Kidney (tissue), 14 donors: ENCODE results near the gene LMBR1. TPM values are rescaled to one million over a fixed set of nuclear protein-coding genes. Genes with fewer than 3 reads are reported as not detected.
"Not testable (repeated sequence)": the region's sequence is repeated elsewhere in the genome, so short reads cannot be mapped to it uniquely, and the experiment has no call there.

Source experiments
- DNase-seq, 5 donors: peaks; one replicate each; pipeline ENCODE4 v3.0.0-alpha.2; 2013 to 2020
- FAIRE-seq: peaks from 2 replicates; lab custom pipeline; 2012; peaks lifted over from hg19 to GRCh38; lab: Jason Lieb, UNC
- H3K27ac ChIP-seq, 2 donors: one replicate each; pipeline ENCODE4 v1.7.0; 2013; ENCODE audit warnings: low read depth in 2 of 2, low read length in 2 of 2, inconsistent platforms in 1 of 2
- H3K27me3 ChIP-seq: one replicate; pipeline ENCODE4 v1.7.1; 2013; ENCODE audit warnings: low read length, inconsistent platforms; ENCODE audit not compliant: control insufficient read depth, insufficient read depth
- H3K36me3 ChIP-seq, 3 donors: one replicate each; pipeline versions ENCODE4 v1.7.0 to v1.7.1; 2013; ENCODE audit warnings: low read length in 3 of 3, control low read depth in 1 of 3, inconsistent platforms in 1 of 3; ENCODE audit not compliant: insufficient read depth in 3 of 3, control insufficient read depth in 2 of 3
- H3K4me1 ChIP-seq, 3 donors: one replicate each; pipeline versions ENCODE4 v1.7.0 to v1.7.1; 2013; ENCODE audit warnings: low read length in 3 of 3, inconsistent platforms in 1 of 3, low read depth in 1 of 3; ENCODE audit not compliant: control insufficient read depth in 2 of 3, insufficient read depth in 2 of 3
- H3K4me3 ChIP-seq, 3 donors: one replicate each; pipeline versions ENCODE4 v1.7.0 to v1.8.1; 2013; ENCODE audit warnings: low read length in 3 of 3, control low read depth in 1 of 3, inconsistent platforms in 1 of 3
- H3K9ac ChIP-seq, 3 donors: one replicate each; pipeline versions ENCODE4 v1.7.0 to v1.7.1; 2013; ENCODE audit warnings: low read length in 3 of 3, control low read depth in 1 of 3, inconsistent platforms in 1 of 3
- H3K9me3 ChIP-seq, 3 donors: one replicate each; pipeline versions ENCODE4 v1.7.0 to v1.7.1; 2013; ENCODE audit warnings: low read length in 3 of 3, control low read depth in 1 of 3, inconsistent platforms in 1 of 3; ENCODE audit not compliant: control insufficient read depth in 2 of 3, insufficient read depth in 1 of 3
- intact Hi-C: fragments of 100-400 bp; cut with DNase I; formaldehyde crosslinking; loops from one replicate; pipeline ENCODE4 v1.11.1; 2022
- polyA plus RNA-seq: library from polyadenylated mRNA; stranded (reverse); fragments of 350-450 nt; fragmentation: Illumina TruSeq; extraction: RNeasy Lipid Tissue Mini Kit (QIAGEN cat#74804); gene quantifications from one replicate; pipeline ENCODE4 v1.2.3, GENCODE V29; 2014; ENCODE audit warnings: low read depth, low replicate concordance; ENCODE audit not compliant: insufficient read depth
- total RNA-seq: library from RNA; stranded (reverse); fragmentation: NEBNext Ultra II Directional; extraction: Animal tissue kit (Norgen Biotek cat#: 25700); gene quantifications from one replicate; pipeline ENCODE4 v1.2.1, GENCODE V29; 2021
- TF ChIP-seq, protein P1 (sequence below): IDR thresholded peaks from 3 replicates; pipeline ENCODE4 v1.5.1; 2012; ENCODE audit warnings: mild to moderate bottlenecking, moderate library complexity, borderline replicate concordance; ENCODE audit not compliant: insufficient read depth; ENCODE audit errors: extremely low read depth
- donor health status: control.
- donor health status: control.
- donor health status: control.
- donor health status: control.
- donor health status: control.
- donor health status: DM: yes; HTN: yes; CAD: no.
- donor health status: Normal renal cell carcinoma (clear cell type).

LMBR1 gene
- total and polyA plus RNA-seq, 2 donors from 2014 or later: 19.6 to 82.6 TPM

DNA sequence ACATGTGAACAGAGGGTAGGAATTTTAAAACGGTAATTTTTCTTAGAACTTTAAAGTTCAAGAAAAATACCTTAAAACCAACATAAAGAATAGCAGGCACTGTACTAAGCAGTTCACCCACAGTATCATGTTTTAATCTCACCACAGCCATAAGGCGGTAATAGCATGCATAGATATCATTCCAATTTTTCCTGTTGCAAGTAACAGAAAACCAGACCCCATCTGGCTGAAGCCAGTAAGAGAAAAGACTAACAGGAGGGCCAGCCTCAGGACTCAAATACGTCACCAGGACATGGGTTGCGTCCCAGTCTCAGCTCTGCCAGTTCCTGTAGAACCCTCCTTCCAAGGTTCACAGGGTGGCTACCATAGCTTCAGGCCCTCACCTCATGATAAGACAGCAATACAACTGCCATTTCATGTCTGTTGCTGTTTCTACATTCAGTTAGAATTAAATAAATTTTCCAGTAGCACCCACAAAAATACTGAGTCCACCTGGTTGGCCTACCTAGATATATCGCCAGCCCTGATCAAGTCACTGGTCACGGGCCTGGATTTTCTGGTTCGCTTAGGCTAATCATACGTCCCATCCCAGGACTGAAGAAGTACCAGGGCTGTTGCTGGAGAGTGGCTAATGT is 254.4 kb downstream of the LMBR1 start:
- TF ChIP-seq, protein P1, sequence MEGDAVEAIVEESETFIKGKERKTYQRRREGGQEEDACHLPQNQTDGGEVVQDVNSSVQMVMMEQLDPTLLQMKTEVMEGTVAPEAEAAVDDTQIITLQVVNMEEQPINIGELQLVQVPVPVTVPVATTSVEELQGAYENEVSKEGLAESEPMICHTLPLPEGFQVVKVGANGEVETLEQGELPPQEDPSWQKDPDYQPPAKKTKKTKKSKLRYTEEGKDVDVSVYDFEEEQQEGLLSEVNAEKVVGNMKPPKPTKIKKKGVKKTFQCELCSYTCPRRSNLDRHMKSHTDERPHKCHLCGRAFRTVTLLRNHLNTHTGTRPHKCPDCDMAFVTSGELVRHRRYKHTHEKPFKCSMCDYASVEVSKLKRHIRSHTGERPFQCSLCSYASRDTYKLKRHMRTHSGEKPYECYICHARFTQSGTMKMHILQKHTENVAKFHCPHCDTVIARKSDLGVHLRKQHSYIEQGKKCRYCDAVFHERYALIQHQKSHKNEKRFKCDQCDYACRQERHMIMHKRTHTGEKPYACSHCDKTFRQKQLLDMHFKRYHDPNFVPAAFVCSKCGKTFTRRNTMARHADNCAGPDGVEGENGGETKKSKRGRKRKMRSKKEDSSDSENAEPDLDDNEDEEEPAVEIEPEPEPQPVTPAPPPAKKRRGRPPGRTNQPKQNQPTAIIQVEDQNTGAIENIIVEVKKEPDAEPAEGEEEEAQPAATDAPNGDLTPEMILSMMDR: no peak
- Histone ChIP-seq H3K36me3 (no peaks in the 10 kb centered on the region), H3K4me3 (no peak overlapping the region), H3K9ac (no peak overlapping the region), H3K4me1 (peaks cover 0 to 10% (median 4%) of the 10 kb centered on the region in 3 donors), H3K27me3 (no peaks in the 10 kb centered on the region), H3K27ac (no peak overlapping the region), H3K9me3 (peaks cover 0 to 9% (median 0%) of the 10 kb centered on the region in 3 donors)
- intact Hi-C loops: no loop called here
- DNase-seq: no peak
- FAIRE-seq: no peak

DNA sequence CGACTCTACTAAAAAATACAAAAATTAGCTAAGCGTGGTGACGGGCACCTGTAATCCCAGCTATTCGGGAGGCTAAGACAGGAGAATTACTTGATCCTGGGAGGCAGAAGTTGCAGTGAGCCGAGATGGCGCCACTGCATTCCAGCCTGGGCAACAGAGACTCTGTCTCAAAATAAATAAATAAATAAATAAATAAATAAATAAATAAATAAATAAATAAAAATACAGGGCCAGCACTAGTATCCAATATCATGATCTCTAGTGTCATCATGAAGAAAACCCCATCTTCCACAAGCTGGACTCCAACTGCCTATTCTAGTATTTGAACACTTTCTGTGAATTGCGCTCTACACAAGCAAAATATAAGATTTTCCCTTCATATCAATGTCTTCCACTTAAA is 255.9 kb downstream of the LMBR1 start:
- intact Hi-C loops: not testable (repeated sequence)

DNA sequence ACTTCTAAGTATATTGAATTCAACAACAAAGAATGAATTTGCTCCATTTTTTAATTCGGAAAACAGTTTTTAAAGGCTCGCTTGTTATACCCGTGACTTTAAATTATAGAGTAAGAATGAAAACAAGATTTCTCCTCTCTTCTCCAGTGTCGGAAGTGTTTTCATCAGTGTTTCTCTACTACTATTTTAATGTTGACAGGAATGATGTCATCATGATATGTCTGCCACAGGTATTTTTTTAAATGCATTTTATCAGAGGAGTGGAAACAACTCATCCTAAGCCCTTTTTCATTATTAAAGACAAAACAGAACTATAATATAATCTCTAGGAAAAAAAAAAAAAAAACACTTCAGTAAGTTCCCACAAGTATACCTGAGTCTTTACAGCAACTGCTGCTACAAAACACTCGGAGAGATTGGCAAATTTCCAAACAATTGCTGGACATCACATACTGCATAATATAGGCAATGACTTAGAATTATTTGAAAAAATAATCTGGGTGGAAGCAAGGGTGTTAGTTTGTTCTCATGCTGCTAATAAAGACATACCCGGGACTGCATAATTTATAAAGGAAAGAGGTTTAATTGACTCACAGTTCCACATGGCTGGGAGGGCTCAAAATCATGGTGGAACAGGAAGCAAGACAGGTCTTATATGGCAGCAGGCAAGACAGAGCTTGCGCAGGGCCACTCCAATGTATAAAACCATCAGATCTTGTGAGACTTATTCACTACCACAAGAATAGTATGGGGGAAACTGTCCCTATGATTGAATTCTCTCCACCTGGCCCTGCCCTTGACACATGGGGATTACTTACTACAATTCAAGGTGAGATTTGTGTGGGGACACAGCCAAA is 257.2 kb downstream of the LMBR1 start:
- H3K27ac ChIP-seq: no peak overlapping the region
- H3K4me1 ChIP-seq: peaks cover 0 to 6% (median 4%) of the 10 kb centered on the region in 3 donors
- peaks cover 0 to 9% (median 0%) of the 10 kb centered on the region in 3 donors for H3K9me3 ChIP-seq
- FAIRE-seq (no peak), DNase-seq (no peak)
- no peaks in the 10 kb centered on the region for H3K27me3 ChIP-seq
- no peak overlapping the region for H3K4me3 ChIP-seq
- H3K9ac ChIP-seq: no peak overlapping the region
- intact Hi-C loops: no loop called here
- H3K36me3 ChIP-seq: no peaks in the 10 kb centered on the region
- TF ChIP-seq, protein P1: no peak

More for the DNA sequence above, 255.9 kb downstream of the LMBR1 start:
- H3K9ac ChIP-seq, H3K4me3 ChIP-seq, H3K27me3 ChIP-seq, H3K9me3 ChIP-seq, DNase-seq, H3K36me3 ChIP-seq, FAIRE-seq, H3K27ac ChIP-seq: not testable (repeated sequence)
- H3K4me1 ChIP-seq: peaks cover 0 to 10% (median 4%) of the 10 kb centered on the region in 3 donors

DNA sequence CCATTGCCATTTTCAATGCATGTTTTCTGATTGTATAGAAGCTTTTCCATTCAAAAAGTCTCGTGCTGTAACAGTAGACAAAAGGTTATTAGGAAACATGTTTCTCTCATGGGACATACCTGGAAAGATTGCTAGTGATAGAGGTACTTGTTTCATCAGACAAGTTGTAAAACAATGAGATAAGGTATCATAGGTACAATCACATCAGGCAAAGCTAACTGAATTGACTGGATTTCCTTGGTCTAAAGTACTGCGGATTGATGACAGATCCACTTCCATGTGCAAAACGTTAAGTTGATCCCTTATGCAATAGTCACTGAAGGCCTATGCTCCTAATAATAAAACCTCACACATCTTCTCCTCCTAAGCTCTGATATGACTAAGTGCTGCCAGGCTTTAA is 258.9 kb downstream of the LMBR1 start:
- peaks cover 0 to 6% (median 0%) of the 10 kb centered on the region in 3 donors for H3K9me3 ChIP-seq
- H3K9ac ChIP-seq: no peak overlapping the region
- H3K27ac ChIP-seq: no peak overlapping the region
- intact Hi-C loops: no loop called here
- H3K4me3 ChIP-seq: no peak overlapping the region
- no peak for DNase-seq
- TF ChIP-seq, protein P1: no peak
- H3K4me1 ChIP-seq: no peaks in the 10 kb centered on the region
- no peaks in the 10 kb centered on the region for H3K27me3 ChIP-seq
- H3K36me3 ChIP-seq: no peaks in the 10 kb centered on the region
- FAIRE-seq: no peak
